Smooth muscle cell (in vitro differentiated cells): ENCODE results near the gene RHBDL3. TPM values are rescaled to one million over a fixed set of nuclear protein-coding genes. Genes with fewer than 3 reads are reported as not detected.

Experiments
- DNase-seq: peaks from one replicate; lab custom pipeline; 2025; ENCODE audit not compliant: unreplicated experiment; lab: John Stamatoyannopoulos, UW
- H2AFZ ChIP-seq: fragments of 200-600 bp; sonication (generic); 2 replicates; pipeline ENCODE4 v1.6.0; 2016; ENCODE audit warnings: antibody characterized with exemption, low read depth, mild to moderate bottlenecking
- H3F3A ChIP-seq: fragments of 200-600 bp; sonication (generic); 2 replicates; pipeline ENCODE4 v1.6.0; 2017; ENCODE audit warnings: antibody characterized with exemption, low read depth
- H3K27ac ChIP-seq: fragments of 200-600 bp; sonication (generic); 2 replicates; pipeline ENCODE4 v1.5.1; 2016; ENCODE audit warnings: low read depth, mild to moderate bottlenecking
- H3K27me3 ChIP-seq: fragments of 200-600 bp; sonication (generic); 2 replicates; pipeline ENCODE4 v1.6.1; 2016; ENCODE audit warnings: low read depth, mild to moderate bottlenecking
- H3K36me3 ChIP-seq: fragments of 200-600 bp; sonication (generic); 2 replicates; pipeline ENCODE4 v1.5.1; 2016; ENCODE audit warnings: low read depth
- H3K4me1 ChIP-seq: fragments of 200-600 bp; sonication (generic); 2 replicates; pipeline ENCODE4 v1.5.1; 2016; ENCODE audit warnings: low read depth
- H3K4me2 ChIP-seq: fragments of 200-600 bp; sonication (generic); 2 replicates; pipeline ENCODE4 v1.6.0; 2016; ENCODE audit warnings: mild to moderate bottlenecking
- H3K4me3 ChIP-seq: fragments of 200-600 bp; sonication (generic); 2 replicates; pipeline ENCODE4 v1.5.1; 2016; ENCODE audit warnings: mild to moderate bottlenecking
- H3K79me2 ChIP-seq: fragments of 200-600 bp; sonication (generic); 2 replicates; pipeline ENCODE4 v1.6.0; 2016; ENCODE audit warnings: low read depth, mild to moderate bottlenecking
- H3K9ac ChIP-seq: fragments of 200-600 bp; sonication (generic); 2 replicates; pipeline ENCODE4 v1.6.0; 2016; ENCODE audit warnings: low read depth
- H3K9me3 ChIP-seq: fragments of 200-600 bp; sonication (generic); replicated peaks from 2 replicates; pipeline ENCODE4 v1.5.1; 2016; ENCODE audit warnings: low read depth
- H4K20me1 ChIP-seq: fragments of 200-600 bp; sonication (generic); 2 replicates; pipeline ENCODE4 v1.6.0; 2016; ENCODE audit warnings: low read depth
- CTCF ChIP-seq: fragments of 200-600 bp; sonication (generic); IDR thresholded peaks from 2 replicates; pipeline ENCODE4 v1.5.1; 2017; ENCODE audit warnings: borderline replicate concordance, mild to moderate bottlenecking, antibody characterized with exemption; ENCODE audit not compliant: insufficient read depth, poor library complexity, severe bottlenecking
- WGBS: methylation state at CpG from one replicate; pipeline ENCODE4 v1.1.7; 2016; ENCODE audit warnings: low lambda C conversion rate; 5-methylcytosine and 5-hydroxymethylcytosine counted together
- polyA plus RNA-seq: library from polyadenylated mRNA; unstranded; fragments of >200 nt; fragmentation: Nextera tagmentation; extraction: Ambion mirVana; gene quantifications from 2 replicates; pipeline ENCODE4 v1.2.1, GENCODE V29; 2016
- total RNA-seq: library from RNA; depleted of rRNA; stranded (reverse); fragments of >200 nt; gene quantifications from 2 replicates; pipeline ENCODE4 v1.2.3, GENCODE V29; 2014

Gene RHBDL3
- total and polyA plus RNA-seq, 2 experiments from 2014 or later: not detected

- H3K9me3 ChIP-seq: no peaks in the 10 kb centered on the region
- H4K20me1 ChIP-seq: no peaks in the 10 kb centered on the region
- H3K36me3 ChIP-seq: no peaks in the 10 kb centered on the region
- H3K4me1 ChIP-seq: peaks cover 4% of the 10 kb centered on the region
- no peak overlapping the region for H3K9ac ChIP-seq
- WGBS: 85% methylated on average over 4 of the region's 4 CpGs
- H3K4me3 ChIP-seq: no peak overlapping the region
- H2AFZ ChIP-seq: no peak overlapping the region
- no peak for TF ChIP-seq CTCF
- H3K4me2 ChIP-seq: no peak overlapping the region
- no peak for DNase-seq
- H3K27me3 ChIP-seq: peaks cover 82% of the 10 kb centered on the region
- H3K79me2 ChIP-seq: no peaks in the 10 kb centered on the region
- H3K27ac ChIP-seq: no peak overlapping the region
- H3F3A ChIP-seq: no peaks in the 10 kb centered on the region
Observed at GRCh38 chr17:32292094-32292493, 26.5 kb downstream of the RHBDL3 start.

GRCh38 chr17:32297424-32297823, 31.8 kb downstream of the RHBDL3 start:
- H4K20me1 ChIP-seq: no peaks in the 10 kb centered on the region
- no peak for DNase-seq
- WGBS: 100% methylated on average over 2 of the region's 2 CpGs
- no peaks in the 10 kb centered on the region for H3K36me3 ChIP-seq
- no peaks in the 10 kb centered on the region for H3K79me2 ChIP-seq
- peaks cover 72% of the 10 kb centered on the region for H3K27me3 ChIP-seq
- H3K27ac ChIP-seq: no peak overlapping the region
- H3K4me3 ChIP-seq: no peak overlapping the region
- no peak overlapping the region for H3K9ac ChIP-seq
- peaks cover 5% of the 10 kb centered on the region for H3K4me1 ChIP-seq
- no peaks in the 10 kb centered on the region for H3F3A ChIP-seq
- no peaks in the 10 kb centered on the region for H3K9me3 ChIP-seq
- TF ChIP-seq CTCF: no peak
- no peak overlapping the region for H2AFZ ChIP-seq
- H3K4me2 ChIP-seq: no peak overlapping the region

- Histone ChIP-seq H3K36me3 (no peaks in the 10 kb centered on the region), H4K20me1 (no peaks in the 10 kb centered on the region), H3K27ac (no peak overlapping the region), H3K4me3 (no peak overlapping the region), H3K27me3 (peaks cover 74% of the 10 kb centered on the region), H3K79me2 (no peaks in the 10 kb centered on the region), H3K9me3 (no peaks in the 10 kb centered on the region), H3K4me1 (peaks cover 9% of the 10 kb centered on the region), H3F3A (no peaks in the 10 kb centered on the region), H3K9ac (no peak overlapping the region), H2AFZ (no peak overlapping the region), H3K4me2 (no peak overlapping the region)
- no peak for DNase-seq
- WGBS: 92% methylated on average over 6 of the region's 6 CpGs
- TF ChIP-seq CTCF: no peak
Observed at GRCh38 chr17:32297860-32298259, 32.2 kb downstream of the RHBDL3 start.

- Histone ChIP-seq H3K27ac (no peak overlapping the region), H3F3A (no peaks in the 10 kb centered on the region), H4K20me1 (no peaks in the 10 kb centered on the region), H3K36me3 (no peaks in the 10 kb centered on the region), H3K4me3 (no peak overlapping the region), H3K4me2 (no peak overlapping the region), H3K27me3 (peaks cover 74% of the 10 kb centered on the region), H3K4me1 (peaks cover 13% of the 10 kb centered on the region), H3K79me2 (no peaks in the 10 kb centered on the region), H3K9ac (no peak overlapping the region), H3K9me3 (no peaks in the 10 kb centered on the region), H2AFZ (no peak overlapping the region)
- no peak for TF ChIP-seq CTCF
- no peak for DNase-seq
- WGBS: 76% methylated on average over 6 of the region's 6 CpGs
Observed at GRCh38 chr17:32298298-32298697, 32.7 kb downstream of the RHBDL3 start.
